ENCODE data around the gene LMTK2.

- TF ChIP-seq CTCF (IDR thresholded peaks at IDR 0.05 in 8 of 11, conservative IDR thresholded peaks at IDR 0.05 in 3 of 11) (no peak), POLR2A (IDR thresholded peaks at IDR 0.05) (no peak), POLR2AphosphoS5 (IDR thresholded peaks at IDR 0.05) (peak in 1 of 3 donors; percentile 43)
These were observed 96.8 kb downstream of the LMTK2 start for GRCh38 chr7:98203261-98203963.
